Measurements from ENCODE around the gene EGFL7. TPM values are rescaled to one million over a fixed set of nuclear protein-coding genes. Genes with fewer than 3 reads are reported as not detected.

The EGFL7 gene
- total RNA-seq, 2 donors from 2014 or later: 49.3 to 118 TPM

DNA sequence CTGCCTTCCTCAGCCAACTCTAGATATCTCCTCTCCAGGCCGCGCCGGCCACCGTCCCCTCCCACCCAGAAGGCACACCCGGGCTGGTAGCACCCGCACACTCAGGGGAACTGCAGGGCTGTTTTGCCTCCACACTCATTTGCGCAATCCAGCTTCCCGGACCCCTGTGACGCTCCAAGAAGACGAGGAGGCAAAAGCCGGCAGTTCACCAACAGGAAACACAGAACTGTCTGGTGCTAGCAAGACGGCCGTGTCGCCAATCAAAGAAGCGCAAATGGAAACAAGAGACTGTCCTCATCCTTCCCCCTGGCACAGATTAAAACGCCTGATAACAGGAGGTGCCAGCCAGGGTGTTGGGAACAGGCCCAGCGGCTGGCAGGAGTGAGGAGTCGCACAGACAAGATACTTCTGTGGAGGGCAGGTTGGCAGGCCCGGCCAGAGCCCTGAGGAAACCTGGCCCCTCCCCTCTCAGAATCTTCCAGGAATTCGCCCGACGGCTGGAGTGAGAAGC, 16.8 kb downstream of the EGFL7 start:
- Histone ChIP-seq H3K27me3 (replicated peaks; ENCODE audit: insufficient read depth) (no peaks in the 10 kb centered on the region), H3K27ac (peak overlapping the region; percentile 32 to 38), H3K4me1 (replicated peaks) (peaks cover 10% of the 10 kb centered on the region), H3K4me3 (no peak overlapping the region), H3K9me3 (no peaks in the 10 kb centered on the region), H3K36me3 (peaks cover 0 to 8% of the 10 kb centered on the region in 2 donors)
- TF ChIP-seq POLR2AphosphoS5 (IDR thresholded peaks at IDR 0.05) (peak; percentile 76), POLR2A (IDR thresholded peaks at IDR 0.05) (no peak)
- TF ChIP-seq, protein P1, sequence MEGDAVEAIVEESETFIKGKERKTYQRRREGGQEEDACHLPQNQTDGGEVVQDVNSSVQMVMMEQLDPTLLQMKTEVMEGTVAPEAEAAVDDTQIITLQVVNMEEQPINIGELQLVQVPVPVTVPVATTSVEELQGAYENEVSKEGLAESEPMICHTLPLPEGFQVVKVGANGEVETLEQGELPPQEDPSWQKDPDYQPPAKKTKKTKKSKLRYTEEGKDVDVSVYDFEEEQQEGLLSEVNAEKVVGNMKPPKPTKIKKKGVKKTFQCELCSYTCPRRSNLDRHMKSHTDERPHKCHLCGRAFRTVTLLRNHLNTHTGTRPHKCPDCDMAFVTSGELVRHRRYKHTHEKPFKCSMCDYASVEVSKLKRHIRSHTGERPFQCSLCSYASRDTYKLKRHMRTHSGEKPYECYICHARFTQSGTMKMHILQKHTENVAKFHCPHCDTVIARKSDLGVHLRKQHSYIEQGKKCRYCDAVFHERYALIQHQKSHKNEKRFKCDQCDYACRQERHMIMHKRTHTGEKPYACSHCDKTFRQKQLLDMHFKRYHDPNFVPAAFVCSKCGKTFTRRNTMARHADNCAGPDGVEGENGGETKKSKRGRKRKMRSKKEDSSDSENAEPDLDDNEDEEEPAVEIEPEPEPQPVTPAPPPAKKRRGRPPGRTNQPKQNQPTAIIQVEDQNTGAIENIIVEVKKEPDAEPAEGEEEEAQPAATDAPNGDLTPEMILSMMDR (IDR thresholded peaks at IDR 0.05): no peak
- intact Hi-C loops (cut with DNase I): no loop called here
- 34% methylated on average over 22 of the region's 22 CpGs for WGBS
- peak; percentile 76 for DNase-seq (ENCODE audit: low spot score)

DNA sequence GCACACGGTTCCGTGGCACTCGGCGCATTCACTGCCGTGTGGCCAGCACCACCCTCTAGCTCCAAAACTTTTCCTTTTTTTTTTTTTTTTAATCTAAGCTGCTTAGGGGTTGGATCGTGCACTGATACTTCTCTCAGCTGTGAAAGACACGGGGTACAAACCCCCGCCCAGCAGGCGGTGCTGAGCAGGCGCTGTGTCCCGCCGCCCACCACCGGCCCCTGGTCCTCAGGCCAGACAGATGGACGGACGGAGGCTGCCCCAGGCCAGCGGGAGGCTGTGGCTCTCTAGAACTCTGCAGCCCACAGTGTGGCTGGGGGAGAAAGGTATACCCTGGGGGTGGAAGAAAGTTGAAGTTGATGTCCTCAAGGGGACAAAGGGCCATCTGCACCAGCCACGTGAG, 18.3 kb downstream of the EGFL7 start:
- H3K4me1 ChIP-seq (replicated peaks): peaks cover 16% of the 10 kb centered on the region
- WGBS: 95% methylated on average over 17 of the region's 17 CpGs

DNA sequence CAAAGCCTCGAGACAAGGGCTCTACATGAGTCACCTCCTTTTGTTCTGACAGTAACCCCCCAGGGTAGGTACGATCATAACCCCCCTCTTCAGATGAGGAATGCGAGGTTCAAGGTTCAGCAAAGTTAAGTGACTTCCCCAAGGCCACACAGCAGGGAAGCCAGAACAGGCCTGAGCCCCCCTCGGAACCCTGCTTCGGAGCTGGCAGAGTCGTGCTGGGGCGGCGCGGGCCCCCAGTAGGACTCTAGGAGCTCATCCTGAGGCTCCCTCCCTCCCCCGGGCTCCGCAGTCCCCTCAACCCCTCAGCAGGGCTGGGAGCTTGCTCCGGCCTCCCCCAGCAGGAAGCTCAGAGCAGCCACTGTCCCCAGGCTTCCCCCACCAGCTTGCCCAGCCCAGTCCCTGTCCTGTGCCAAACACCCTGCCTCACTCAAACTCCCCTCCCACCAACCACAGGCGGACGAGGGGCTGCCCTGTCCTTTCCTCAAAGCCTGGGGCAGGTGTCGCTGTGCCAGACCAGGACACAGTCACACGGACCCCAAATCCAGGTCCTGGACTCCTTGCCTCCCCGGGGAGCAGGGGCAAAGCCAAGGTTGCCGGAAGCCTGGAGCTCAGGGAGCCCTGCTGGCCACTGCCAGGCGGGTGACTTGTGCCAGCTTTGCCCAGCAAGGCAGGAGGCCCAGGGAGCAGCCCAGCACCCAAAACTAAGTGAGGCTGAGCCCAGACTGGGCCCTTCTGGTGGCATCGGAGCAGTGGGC, 19.4 kb downstream of the EGFL7 start:
- no peaks in the 10 kb centered on the region for H3K9me3 ChIP-seq
- H3K36me3 ChIP-seq: no peaks in the 10 kb centered on the region
- no peak for DNase-seq (ENCODE audit: low spot score)
- H3K27me3 ChIP-seq (replicated peaks; ENCODE audit: insufficient read depth): no peaks in the 10 kb centered on the region
- peaks cover 20% of the 10 kb centered on the region for H3K4me1 ChIP-seq (replicated peaks)
- intact Hi-C loops (cut with DNase I): no loop called here
- no peak for TF ChIP-seq POLR2AphosphoS5 (IDR thresholded peaks at IDR 0.05)
- H3K27ac ChIP-seq: no peak overlapping the region
- no peak overlapping the region for H3K4me3 ChIP-seq
- 90% methylated on average over 19 of the region's 20 CpGs for WGBS

More for the DNA sequence above, 18.3 kb downstream of the EGFL7 start:
- Histone ChIP-seq H3K9me3 (no peaks in the 10 kb centered on the region), H3K27me3 (replicated peaks; ENCODE audit: insufficient read depth) (no peaks in the 10 kb centered on the region), H3K27ac (no peak overlapping the region), H3K4me3 (no peak overlapping the region), H3K36me3 (peaks cover 0 to 8% of the 10 kb centered on the region in 2 donors)
- DNase-seq (ENCODE audit: low spot score): no peak
- TF ChIP-seq, protein P1 (IDR thresholded peaks at IDR 0.05): no peak
- TF ChIP-seq POLR2A (IDR thresholded peaks at IDR 0.05): no peak
- TF ChIP-seq POLR2AphosphoS5 (IDR thresholded peaks at IDR 0.05): no peak
- intact Hi-C loops (cut with DNase I): no loop called here

DNA sequence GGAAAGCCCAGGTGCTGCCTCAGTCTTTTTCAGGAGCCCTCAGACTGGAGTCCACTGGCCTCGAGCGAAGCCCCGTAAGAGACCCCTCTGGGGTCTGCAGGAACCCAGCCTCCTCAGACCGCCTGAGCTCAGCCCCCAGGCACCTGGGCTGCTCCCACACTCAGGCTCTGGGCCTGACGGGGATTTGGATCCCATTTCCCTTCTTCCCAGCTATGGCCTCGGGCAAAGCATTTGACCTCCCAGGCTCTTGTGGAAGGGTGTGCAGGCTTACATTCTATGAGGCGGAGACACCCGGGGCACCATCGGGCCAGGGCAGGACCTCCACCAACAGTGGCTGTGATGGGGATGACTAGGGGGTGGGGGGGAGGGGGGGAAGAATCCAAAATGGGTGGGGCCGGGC, 20.0 kb downstream of the EGFL7 start:
- intact Hi-C loops (cut with DNase I): no loop called here
- no peak for DNase-seq (ENCODE audit: low spot score)
- Histone ChIP-seq H3K36me3 (no peaks in the 10 kb centered on the region), H3K9me3 (no peaks in the 10 kb centered on the region), H3K4me3 (no peak overlapping the region), H3K4me1 (replicated peaks) (peaks cover 20% of the 10 kb centered on the region), H3K27ac (no peak overlapping the region), H3K27me3 (replicated peaks; ENCODE audit: insufficient read depth) (no peaks in the 10 kb centered on the region)
- TF ChIP-seq POLR2AphosphoS5 (IDR thresholded peaks at IDR 0.05) (no peak), POLR2A (IDR thresholded peaks at IDR 0.05) (no peak)
- TF ChIP-seq, protein P1 (IDR thresholded peaks at IDR 0.05): no peak
- WGBS: 97% methylated on average over 7 of the region's 10 CpGs

DNA sequence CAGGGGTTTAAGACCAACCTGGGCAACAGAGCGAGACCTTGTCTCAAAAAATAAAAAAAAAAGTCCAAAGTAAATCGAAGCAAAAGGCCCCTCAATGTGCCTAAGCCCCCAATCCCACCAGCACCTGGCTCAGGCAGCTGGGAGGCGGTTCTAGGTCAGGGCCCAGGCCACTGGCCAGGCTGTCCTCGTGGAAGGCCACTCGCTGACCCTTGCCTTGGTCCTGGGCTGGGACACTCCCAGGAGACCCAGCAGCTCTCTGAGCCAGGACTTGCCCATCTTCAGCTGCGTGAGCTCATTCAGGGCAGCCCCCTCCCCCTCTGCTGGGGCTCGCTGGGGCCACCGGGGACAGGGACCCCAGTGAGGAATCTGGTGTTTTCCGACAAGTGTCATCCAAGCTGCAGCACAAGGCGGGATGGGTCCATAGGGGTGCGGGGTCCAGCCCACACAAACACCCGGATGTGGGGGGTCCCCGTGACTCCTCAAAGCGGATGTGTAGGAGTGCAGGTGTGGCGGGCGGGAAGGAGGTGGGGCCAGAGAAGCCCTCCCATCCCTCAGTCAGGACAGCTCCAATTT, 20.5 kb downstream of the EGFL7 start:
- peaks cover 20% of the 10 kb centered on the region for H3K4me1 ChIP-seq (replicated peaks)
- H3K9me3 ChIP-seq: no peaks in the 10 kb centered on the region
- no peaks in the 10 kb centered on the region for H3K27me3 ChIP-seq (replicated peaks; ENCODE audit: insufficient read depth)
- TF ChIP-seq POLR2AphosphoS5 (IDR thresholded peaks at IDR 0.05) (no peak), POLR2A (IDR thresholded peaks at IDR 0.05) (no peak)
- TF ChIP-seq, protein P1 (IDR thresholded peaks at IDR 0.05): no peak
- intact Hi-C loops (cut with DNase I): no loop called here
- WGBS: 89% methylated on average over 16 of the region's 16 CpGs
- no peaks in the 10 kb centered on the region for H3K36me3 ChIP-seq
- H3K4me3 ChIP-seq: no peak overlapping the region
- no peak for DNase-seq (ENCODE audit: low spot score)
- H3K27ac ChIP-seq: no peak overlapping the region

Measured in prostate gland (tissue), 2 donors.